GM12801 (cell line): Measurements from ENCODE around the gene ZNF48.

ENCODE experiments used
- TF ChIP-seq, protein P1 (sequence below): IDR thresholded peaks from one replicate; pipeline ENCODE4 v1.5.1; 2011; ENCODE audit warnings: control low read depth; ENCODE audit not compliant: insufficient read length; ENCODE audit errors: extremely low read depth

The ZNF48 gene

DNA sequence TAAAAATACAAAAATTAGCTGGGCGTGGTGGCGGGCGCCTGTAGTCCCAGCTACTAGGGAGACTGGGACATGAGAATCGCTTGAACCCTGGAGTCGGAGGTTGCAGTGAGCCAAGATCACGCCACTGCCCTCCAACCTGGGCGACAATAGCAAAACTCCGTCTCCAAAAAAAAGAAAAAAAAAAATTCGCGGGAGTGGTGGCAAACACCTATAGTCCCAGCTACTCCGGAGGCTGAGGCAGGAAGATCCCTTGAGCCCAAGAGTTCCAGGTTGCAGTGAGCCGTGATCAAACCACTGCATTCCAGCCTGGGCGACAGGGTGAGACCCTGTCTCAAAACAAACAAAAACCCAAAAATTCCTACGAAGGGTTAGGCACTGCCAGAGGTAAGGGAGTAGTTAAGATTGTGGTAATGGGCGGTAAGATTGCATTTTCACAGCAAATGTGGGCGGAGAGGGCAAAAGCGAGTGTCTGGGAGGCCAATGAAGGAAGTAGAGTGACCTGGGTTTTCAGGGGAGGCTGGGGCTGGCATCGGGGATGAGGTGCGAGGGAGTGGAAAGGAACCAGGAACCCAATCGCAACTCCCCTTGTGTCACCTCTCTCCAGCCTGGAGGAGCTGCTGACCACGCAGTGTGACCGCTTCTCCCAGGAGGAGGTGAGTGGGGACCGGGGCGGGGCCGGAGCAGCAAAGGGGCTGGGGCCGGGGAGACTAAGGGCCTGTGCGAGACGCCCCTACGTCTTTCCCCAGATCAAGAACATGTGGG lies 18.0 kb upstream of the ZNF48 start:
- TF ChIP-seq, protein P1, sequence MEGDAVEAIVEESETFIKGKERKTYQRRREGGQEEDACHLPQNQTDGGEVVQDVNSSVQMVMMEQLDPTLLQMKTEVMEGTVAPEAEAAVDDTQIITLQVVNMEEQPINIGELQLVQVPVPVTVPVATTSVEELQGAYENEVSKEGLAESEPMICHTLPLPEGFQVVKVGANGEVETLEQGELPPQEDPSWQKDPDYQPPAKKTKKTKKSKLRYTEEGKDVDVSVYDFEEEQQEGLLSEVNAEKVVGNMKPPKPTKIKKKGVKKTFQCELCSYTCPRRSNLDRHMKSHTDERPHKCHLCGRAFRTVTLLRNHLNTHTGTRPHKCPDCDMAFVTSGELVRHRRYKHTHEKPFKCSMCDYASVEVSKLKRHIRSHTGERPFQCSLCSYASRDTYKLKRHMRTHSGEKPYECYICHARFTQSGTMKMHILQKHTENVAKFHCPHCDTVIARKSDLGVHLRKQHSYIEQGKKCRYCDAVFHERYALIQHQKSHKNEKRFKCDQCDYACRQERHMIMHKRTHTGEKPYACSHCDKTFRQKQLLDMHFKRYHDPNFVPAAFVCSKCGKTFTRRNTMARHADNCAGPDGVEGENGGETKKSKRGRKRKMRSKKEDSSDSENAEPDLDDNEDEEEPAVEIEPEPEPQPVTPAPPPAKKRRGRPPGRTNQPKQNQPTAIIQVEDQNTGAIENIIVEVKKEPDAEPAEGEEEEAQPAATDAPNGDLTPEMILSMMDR: no peak

DNA sequence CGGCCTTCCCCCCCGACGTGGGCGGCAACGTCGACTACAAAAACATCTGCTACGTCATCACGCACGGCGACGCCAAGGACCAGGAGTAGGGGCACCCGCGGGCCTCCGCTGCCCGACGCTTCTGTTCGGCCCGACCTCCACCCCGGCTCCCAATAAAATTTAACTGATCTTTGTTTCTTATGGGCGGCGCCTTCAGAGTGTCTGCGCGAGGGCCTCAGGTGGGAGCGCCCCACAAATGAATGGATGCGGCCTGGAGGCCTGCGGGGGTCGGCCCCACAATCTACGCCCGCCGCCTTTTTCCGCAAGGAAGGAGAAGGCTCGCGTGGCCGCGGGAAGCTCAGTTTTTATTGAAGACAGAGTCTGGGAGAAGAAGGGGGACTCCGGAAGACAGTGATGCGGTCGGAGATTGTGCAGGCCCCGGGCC lies 17.4 kb upstream of the ZNF48 start:
- TF ChIP-seq, protein P1: no peak

DNA sequence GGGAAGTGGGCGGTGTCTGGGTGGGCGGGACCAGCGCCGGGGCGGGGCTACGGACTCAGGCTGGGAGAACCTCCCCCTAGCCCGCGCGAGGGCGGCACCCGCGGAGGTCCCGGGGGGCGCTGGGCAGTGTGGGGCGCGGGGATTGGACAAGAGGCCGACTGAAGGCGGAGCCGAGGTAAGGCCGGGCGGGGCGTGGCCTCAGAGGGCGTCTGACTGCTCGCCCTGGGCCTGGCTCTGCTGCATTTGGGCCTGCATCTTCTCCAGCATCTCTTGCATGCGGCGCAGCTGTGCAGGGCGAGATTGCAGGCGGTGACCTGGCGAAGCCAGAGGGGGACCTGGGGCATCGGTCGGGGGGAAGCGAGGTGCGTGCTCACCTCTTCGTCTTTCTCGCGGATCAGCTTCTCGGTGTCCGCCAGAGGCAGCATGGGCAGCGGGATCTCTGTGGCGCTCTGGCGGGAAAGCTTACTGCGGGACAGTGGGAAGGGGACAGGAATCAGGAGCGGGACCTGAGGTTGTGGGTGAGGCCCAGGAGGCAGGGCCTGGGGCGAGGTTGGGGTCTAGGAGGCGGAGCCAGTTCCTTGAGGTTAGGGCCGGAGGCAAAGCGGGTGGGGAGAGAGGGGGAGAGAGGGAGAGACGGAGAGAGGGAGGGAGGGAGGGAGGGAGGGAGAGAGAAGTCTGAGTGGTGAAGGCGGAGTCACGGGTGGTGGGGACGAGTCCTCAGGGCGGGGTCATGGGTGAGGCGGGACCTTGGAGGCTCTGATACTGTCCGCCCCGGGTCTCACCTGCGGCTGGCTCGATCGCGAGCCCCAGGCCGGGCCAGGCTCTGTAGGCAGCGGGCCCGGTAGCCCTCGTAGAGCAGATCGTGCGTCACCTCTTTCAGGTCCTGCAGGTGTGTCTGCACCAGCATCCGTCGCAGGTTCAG lies 16.7 kb upstream of the ZNF48 start:
- TF ChIP-seq, protein P1: no peak

DNA sequence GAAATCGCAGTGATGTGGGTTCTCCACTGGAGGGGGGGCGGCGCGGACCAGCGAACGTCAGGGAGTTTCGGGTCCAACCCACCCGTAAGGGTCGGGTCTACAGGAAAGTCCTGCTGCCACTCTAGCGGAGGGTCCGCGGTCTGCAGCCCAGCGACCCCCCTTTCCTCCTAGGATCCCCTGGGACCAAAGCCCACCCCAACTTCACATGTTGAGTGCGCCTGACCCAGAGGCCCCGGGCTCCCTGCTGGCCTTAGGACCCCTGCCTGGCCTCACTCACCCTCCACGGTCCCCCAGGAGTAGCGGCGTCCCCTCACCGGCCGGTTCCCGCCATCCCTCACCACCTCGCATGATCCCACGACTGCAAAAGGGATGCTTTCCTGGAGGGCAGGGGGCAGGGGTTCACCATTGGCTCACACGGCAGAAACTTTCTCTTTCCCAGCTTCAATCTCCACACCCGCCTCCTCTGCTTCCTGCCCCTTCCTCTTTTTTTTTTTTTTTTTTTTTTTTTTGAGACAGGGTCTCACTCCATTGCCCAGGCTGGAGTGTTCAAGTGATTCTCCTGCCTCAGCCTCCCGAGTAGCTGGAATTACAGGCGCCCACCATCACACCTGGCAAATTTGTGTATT lies 15.9 kb upstream of the ZNF48 start:
- TF ChIP-seq, protein P1: no peak

DNA sequence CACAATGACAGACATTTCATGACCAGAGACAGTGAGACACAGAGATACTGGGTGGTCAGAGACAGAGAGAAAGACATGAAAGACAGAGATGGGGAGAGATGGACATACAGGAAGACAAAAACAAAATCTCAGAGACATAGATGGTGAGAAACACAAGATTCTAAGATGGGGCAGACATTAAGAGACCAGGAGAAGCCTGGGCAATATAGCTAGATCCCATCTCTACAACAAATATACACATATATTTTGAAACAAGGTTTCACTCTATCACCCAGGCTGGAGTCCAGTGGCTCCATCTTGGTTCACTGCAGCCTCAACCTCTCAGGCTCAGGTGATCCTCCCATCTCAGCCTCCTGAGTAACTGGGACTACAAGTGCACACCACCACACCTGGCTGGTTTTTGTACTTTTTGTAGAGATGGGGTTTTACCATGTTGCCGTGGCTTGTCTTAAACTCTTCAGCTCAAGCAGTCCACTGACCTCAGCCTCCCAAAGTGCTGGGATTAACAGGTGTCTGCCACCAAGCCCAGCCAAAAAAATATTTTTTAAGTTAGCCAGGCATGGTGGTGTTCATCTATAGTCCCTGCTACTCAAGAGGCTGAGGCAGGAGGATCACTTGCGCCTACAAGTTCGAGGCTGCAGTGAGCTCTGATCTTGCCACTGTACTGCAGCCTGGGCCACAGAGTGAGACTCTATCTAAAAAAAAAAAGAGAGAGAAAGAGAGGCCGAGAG lies 15.0 kb upstream of the ZNF48 start:
- TF ChIP-seq, protein P1: no peak

DNA sequence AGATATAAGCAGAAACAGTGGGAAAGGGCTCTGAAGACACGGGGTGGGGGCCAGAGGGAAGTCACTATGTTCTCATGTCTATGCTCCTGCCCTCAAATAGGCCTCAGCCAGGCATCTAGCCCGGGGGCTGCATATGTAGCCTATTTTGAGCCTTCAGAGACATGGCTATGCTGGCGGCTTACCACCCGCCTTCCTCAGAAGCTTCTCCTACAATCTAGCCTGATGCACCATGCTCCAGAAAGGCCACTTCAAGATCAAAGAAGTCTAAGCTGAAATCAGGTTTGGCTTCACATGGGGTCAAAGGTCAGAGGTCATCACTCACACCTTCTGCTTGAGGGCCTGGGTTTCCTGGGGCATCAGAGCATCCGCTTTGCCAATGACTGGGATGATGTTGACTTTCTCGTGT lies 14.4 kb upstream of the ZNF48 start:
- TF ChIP-seq, protein P1: no peak
